NCI-H1092 (cell line): ENCODE measurements around the gene GBGT1.
A peak's percentile ranks its signal among the peaks of the same experiment; 100 is the strongest.
"Not testable (repeated sequence)": the region's sequence is repeated elsewhere in the genome, so short reads cannot be mapped to it uniquely, and the experiment has no call there.

Experiments
- DNase-seq: peaks from one replicate; lab custom pipeline; 2025; lab: John Stamatoyannopoulos, UW

GBGT1 gene

GRCh38 chr9:133163504-133164172 is at the start of gene GBGT1:
GBGT1 (minus strand) TSS chr9:133163914; CDS start chr9:133162412, 1,502 bp downstream.
- no peak for DNase-seq

- DNase-seq = no peak
Measured at GRCh38 chr9:133210609-133211008, 46.9 kb upstream of the GBGT1 start.

GRCh38 chr9:133210202-133210532 is 46.5 kb upstream of the GBGT1 start:
- DNase-seq = no peak

- not testable (repeated sequence) for DNase-seq
Measured at GRCh38 chr9:133209327-133210201, 45.9 kb upstream of the GBGT1 start.

GRCh38 chr9:133208880-133209300 is 45.2 kb upstream of the GBGT1 start, which contains the start of gene OBP2B:
OBP2B (minus strand) TSS chr9:133209250; CDS start chr9:133209199, 51 bp downstream.
- not testable (repeated sequence) for DNase-seq

- DNase-seq = not testable (repeated sequence)
Measured at GRCh38 chr9:133208171-133208879, 44.6 kb upstream of the GBGT1 start.

- no peak for DNase-seq
Measured at GRCh38 chr9:133207540-133208170, 43.9 kb upstream of the GBGT1 start.

GRCh38 chr9:133207021-133207531 is 43.4 kb upstream of the GBGT1 start:
- no peak for DNase-seq

- DNase-seq = no peak
Measured at GRCh38 chr9:133205996-133206931, 42.5 kb upstream of the GBGT1 start.

GRCh38 chr9:133205481-133205887 is 41.8 kb upstream of the GBGT1 start:
- DNase-seq = not testable (repeated sequence)

GRCh38 chr9:133204993-133205336 is 41.3 kb upstream of the GBGT1 start:
- DNase-seq = no peak

- no peak for DNase-seq
Measured at GRCh38 chr9:133204335-133204992, 40.8 kb upstream of the GBGT1 start.

GRCh38 chr9:133203506-133204075 is 39.9 kb upstream of the GBGT1 start:
- no peak for DNase-seq

GRCh38 chr9:133202688-133203453 is 39.2 kb upstream of the GBGT1 start:
- no peak for DNase-seq

- DNase-seq = no peak
Measured at GRCh38 chr9:133202145-133202513, 38.4 kb upstream of the GBGT1 start.

GRCh38 chr9:133201424-133202144 is 37.9 kb upstream of the GBGT1 start:
- no peak for DNase-seq

- DNase-seq = no peak
Measured at GRCh38 chr9:133200631-133201030, 36.9 kb upstream of the GBGT1 start.

GRCh38 chr9:133199648-133200321 is 36.1 kb upstream of the GBGT1 start:
- DNase-seq = peak; percentile 20
